ENCODE data around the gene ACVR2A.

The ACVR2A gene

DNA sequence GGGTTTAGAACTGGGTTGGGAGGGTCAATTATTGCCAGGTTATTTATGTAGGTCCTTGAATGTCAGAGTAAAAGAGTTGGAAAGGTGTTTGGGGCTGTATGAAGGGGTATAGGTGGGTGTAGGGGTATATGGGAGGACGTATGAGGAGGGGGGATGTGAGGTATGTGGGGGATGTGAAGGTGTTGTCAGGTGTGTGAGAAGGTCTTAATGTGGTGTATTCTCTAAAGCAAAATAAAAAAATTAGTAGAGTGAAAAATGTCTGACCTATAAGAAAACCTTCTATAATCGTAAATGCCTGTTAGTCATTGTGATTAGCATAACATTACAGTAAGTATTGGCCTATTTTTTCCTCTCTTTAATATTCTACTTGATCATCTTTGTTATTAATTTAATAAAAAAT, 25.1 kb downstream of the ACVR2A start:
- H3K27ac ChIP-seq, result no peak overlapping the region
- peaks cover 19% of the 10 kb centered on the region for H3K27me3 ChIP-seq
- no peaks in the 10 kb centered on the region for H3K4me1 ChIP-seq (ENCODE audit: control insufficient read depth in 1 of 2, insufficient read depth in 1 of 2, low read depth in 1 of 2, low read length in 1 of 2)
- no peaks in the 10 kb centered on the region for H3K9me3 ChIP-seq
- TF ChIP-seq CTCF (IDR thresholded peaks at IDR 0.05), result no peak
- no peaks in the 10 kb centered on the region for H3K36me3 ChIP-seq
- H3K4me3 ChIP-seq (ENCODE audit: low read depth in 1 of 2, low read length in 1 of 2), result no peak overlapping the region

DNA sequence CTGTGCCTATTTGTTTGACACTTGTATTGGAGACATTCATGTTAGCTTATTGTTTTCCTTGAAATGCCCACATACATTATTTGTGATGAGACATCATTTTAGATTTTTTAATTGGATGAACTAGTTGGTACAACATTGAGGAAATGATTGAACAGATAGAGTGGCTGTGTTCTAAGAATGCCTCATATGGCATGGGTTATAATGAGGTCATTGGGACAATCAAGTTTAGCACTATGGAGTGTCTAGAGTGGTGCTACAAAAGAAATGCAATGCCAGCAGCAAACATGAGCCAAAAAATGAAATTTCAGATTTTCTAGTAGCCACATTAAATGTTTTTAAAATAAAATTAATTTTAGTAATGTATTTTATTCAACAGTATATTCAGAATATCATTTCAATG, 28.1 kb downstream of the ACVR2A start:
- H3K27me3 ChIP-seq, result peaks cover 4% of the 10 kb centered on the region
- TF ChIP-seq CTCF (IDR thresholded peaks at IDR 0.05), result no peak

DNA sequence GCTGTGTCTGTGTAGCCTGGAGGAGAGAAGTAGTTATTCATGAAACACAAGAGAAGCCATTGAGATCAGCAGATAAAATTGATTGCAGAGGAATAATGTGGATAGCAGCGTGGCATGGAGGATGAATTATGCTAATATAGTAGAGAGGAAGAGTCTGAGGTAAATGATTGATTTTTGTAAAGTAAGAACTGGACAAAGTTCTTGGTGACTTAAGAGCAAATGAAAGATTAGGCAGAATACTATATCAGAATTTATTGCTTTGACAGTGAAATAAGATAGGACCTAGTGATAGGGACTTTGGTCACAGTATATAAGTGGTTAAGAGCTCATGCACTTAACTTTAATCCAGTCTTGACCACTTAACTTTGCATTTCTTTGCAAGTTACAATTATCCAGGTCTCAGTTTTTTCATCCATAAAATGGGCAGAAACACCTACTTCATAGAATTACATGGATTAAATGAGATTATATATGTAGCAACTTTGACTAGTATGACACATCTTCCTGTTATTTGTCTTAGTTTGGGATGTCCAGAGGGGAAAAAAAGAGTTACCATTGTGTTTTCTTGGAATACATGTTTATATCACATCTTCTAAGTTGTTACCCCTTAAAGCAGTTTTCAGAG, 29.1 kb downstream of the ACVR2A start:
- no peaks in the 10 kb centered on the region for H3K27me3 ChIP-seq

More for the DNA sequence above, 28.1 kb downstream of the ACVR2A start:
- no peaks in the 10 kb centered on the region for H3K36me3 ChIP-seq
- H3K4me3 ChIP-seq (ENCODE audit: low read depth in 1 of 2, low read length in 1 of 2), result no peak overlapping the region
- no peaks in the 10 kb centered on the region for H3K4me1 ChIP-seq (ENCODE audit: control insufficient read depth in 1 of 2, insufficient read depth in 1 of 2, low read depth in 1 of 2, low read length in 1 of 2)
- no peak overlapping the region for H3K27ac ChIP-seq
- no peaks in the 10 kb centered on the region for H3K9me3 ChIP-seq

GRCh38 chr2:147879846-147880245, 35.0 kb downstream of the ACVR2A start:
- no peak overlapping the region for H3K4me3 ChIP-seq (ENCODE audit: low read depth in 1 of 2, low read length in 1 of 2)
- H3K36me3 ChIP-seq, result no peaks in the 10 kb centered on the region
- no peaks in the 10 kb centered on the region for H3K27me3 ChIP-seq
- no peak overlapping the region for H3K27ac ChIP-seq
- no peak for TF ChIP-seq CTCF (IDR thresholded peaks at IDR 0.05)
- H3K4me1 ChIP-seq (ENCODE audit: control insufficient read depth in 1 of 2, insufficient read depth in 1 of 2, low read depth in 1 of 2, low read length in 1 of 2), result no peaks in the 10 kb centered on the region
- H3K9me3 ChIP-seq, result no peaks in the 10 kb centered on the region

More for the DNA sequence above, 29.1 kb downstream of the ACVR2A start:
- Histone ChIP-seq H3K9me3 (no peaks in the 10 kb centered on the region), H3K36me3 (no peaks in the 10 kb centered on the region), H3K4me3 (ENCODE audit: low read depth in 1 of 2, low read length in 1 of 2) (no peak overlapping the region), H3K27ac (no peak overlapping the region), H3K4me1 (ENCODE audit: control insufficient read depth in 1 of 2, insufficient read depth in 1 of 2, low read depth in 1 of 2, low read length in 1 of 2) (no peaks in the 10 kb centered on the region)
- TF ChIP-seq CTCF (IDR thresholded peaks at IDR 0.05), result no peak

- no peaks in the 10 kb centered on the region for H3K9me3 ChIP-seq
- no peaks in the 10 kb centered on the region for H3K36me3 ChIP-seq
- H3K4me3 ChIP-seq (ENCODE audit: low read depth in 1 of 2, low read length in 1 of 2), result no peak overlapping the region
- no peaks in the 10 kb centered on the region for H3K27me3 ChIP-seq
- no peaks in the 10 kb centered on the region for H3K4me1 ChIP-seq (ENCODE audit: control insufficient read depth in 1 of 2, insufficient read depth in 1 of 2, low read depth in 1 of 2, low read length in 1 of 2)
- no peak overlapping the region for H3K27ac ChIP-seq
- no peak for TF ChIP-seq CTCF (IDR thresholded peaks at IDR 0.05)
Observed at GRCh38 chr2:147882631-147883030, 37.8 kb downstream of the ACVR2A start.

All from neutrophil (primary cell).